Measurements from ENCODE around the gene DDX54.

The DDX54 gene

DNA sequence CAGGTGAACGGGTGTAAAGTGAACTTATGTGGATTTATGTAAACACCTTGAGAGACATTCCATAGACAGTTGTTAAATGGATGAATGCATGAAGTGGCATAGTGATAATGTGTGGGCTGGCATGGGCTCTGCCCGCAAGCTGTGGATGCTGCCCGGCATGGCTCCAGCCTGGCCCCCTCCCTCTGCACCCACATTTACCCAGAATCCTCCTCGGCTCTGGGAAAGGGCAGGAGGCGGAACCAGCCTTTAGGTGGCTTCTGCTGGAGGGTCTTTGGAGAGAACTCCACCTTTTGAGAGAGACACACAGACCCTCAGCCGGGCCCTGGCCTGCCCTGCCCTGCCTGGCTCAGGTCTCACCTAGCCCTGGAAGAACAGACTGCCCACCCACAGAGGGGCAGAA is 68.4 kb downstream of the DDX54 start:
- FAIRE-seq: no peak

DNA sequence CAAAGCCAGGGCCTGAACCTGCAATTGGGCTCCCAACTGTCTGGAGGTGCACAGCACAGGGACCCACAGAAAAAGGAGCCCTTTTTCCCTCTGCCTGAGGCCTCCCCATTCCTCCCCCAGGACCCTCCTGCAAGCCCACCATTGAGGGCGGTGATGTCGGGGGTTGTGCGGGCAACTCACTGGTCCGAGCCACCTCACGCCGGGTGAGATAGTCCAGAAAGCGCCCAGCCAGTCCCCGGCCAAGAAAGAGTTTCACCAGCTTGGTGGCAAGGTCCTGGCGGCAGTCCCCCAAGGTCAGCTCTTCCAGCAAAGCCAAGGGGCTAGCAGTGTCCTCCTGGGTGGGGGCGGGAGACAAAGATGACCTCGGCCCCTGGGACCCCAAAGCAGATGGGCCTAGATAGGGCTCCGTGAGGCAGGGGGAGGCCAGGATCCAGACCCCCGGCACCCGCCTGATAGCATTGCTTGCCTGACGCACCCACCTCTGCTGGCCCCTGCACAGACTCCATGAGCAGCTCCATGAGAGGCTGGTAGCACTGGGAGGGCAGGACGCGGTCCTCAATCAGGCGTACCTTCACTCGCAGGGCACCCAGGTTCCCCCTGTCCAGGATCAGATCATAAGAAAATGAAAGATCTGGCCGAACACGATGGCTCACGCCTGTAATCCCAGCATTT is 69.7 kb downstream of the DDX54 start:
- FAIRE-seq: no peak

DNA sequence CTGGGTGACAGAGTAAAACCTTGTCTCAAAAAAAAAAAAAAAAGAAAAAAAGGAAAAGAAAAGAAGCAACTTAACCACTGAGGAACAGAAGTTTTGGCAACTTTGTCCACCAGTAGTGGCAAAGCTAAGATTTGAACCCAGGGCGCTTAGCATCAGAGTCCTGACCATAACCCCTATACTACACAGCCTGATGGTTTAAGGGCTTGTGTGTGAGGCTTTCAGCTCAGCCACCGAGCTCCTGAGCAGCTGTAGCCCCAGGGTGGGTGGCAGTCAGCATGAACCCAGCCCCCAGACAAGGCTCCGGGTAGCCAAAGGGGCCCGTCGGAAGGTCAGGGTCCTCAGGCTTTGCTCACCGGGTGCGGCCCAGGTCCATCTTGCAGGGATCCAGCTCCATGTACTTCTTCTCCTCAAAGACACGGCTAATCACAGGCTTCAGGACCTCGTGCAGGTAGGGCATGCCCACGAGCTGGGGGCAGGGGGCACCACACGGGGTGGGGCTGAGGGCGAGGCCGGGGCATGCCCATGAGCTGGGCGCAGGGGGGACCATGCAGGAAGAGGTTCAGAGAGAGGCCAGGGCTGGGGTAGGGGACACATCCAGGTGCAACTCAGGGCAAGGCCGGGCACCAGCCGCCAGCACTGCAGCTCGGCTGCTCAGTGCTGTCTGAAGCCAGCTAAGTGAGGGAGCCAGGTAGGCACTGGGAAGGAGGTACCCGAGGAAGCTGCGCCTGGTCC is 70.7 kb downstream of the DDX54 start:
- no peak for FAIRE-seq

DNA sequence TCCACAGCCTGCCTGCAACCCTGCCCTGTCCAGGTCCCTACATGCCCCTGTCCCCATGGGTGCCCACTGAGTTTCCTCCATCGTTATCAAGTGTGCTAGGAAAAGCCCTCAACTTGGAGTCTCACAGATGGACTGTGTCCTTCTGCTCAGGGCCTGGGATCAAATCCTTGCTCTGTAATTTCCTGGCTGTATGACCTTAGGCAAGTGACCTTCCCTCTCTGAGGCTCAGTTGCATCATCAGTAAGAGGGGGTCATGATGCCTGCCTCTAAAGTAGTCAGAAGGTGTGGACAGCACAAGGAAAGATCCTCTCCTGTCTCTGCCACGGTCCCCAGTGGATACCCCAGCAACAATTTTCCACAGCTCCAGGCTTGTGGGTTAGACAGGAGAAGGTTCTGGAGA is 71.9 kb downstream of the DDX54 start:
- no peak for FAIRE-seq

DNA sequence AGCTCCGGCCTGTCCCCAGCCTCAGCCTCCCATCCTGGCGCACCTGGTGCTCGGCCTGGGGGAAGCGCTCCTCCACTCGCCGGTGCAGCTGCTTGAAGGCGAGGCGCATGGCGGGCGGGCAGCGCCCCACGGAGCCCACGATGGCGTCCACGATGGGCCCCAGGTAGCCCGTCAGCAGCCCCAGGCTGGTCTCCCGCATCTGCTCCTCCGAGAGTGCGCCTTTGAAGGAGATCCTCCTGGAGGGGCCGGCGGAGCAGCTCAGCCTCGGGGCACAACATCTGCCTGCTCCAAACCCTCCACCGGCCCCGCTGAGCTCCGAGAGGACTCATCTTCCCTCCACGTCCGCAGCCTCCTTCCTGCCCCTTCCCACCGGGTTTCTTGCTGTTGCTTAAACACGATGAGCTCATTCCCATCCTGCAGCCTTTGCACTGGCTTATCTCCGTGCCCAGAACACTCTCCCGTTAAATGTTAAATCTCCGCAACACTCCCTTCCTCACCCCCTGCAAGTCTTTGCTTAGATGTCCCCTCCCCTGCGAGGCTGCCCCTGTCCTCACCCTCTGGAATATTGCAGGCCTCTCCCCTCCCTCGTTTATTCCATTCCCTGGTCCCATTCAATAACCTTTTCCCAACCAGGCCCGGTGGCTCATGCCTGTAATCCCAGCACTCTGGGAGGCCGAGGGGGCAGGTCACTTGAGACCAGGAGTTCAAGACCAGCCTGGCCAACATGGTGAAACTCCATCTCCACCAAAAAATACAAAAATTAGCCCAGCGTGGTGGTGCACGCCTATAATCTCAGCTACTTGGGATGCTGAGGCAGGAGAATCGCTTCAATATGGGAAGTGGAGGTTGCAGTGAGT is 73.0 kb downstream of the DDX54 start:
- no peak for FAIRE-seq

DNA sequence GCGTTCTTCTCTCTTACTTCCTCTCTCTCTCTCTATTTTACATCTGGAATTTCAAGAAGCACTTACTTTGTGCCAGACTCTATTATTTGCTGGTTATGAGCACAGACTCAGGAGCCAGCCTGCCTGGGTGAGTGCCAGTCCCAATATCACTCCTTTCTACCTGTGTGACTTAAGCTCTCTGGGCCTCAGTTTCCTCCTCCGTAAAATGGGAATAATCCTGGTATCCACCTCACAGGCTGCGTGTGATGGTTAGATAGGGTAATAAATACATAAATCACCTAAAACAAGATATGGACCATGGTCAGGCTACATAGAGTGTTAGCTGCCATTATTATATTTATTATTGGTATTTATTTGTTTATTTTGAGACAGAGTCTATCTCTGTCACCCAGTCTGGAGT is 74.0 kb downstream of the DDX54 start:
- no peak for FAIRE-seq

DNA sequence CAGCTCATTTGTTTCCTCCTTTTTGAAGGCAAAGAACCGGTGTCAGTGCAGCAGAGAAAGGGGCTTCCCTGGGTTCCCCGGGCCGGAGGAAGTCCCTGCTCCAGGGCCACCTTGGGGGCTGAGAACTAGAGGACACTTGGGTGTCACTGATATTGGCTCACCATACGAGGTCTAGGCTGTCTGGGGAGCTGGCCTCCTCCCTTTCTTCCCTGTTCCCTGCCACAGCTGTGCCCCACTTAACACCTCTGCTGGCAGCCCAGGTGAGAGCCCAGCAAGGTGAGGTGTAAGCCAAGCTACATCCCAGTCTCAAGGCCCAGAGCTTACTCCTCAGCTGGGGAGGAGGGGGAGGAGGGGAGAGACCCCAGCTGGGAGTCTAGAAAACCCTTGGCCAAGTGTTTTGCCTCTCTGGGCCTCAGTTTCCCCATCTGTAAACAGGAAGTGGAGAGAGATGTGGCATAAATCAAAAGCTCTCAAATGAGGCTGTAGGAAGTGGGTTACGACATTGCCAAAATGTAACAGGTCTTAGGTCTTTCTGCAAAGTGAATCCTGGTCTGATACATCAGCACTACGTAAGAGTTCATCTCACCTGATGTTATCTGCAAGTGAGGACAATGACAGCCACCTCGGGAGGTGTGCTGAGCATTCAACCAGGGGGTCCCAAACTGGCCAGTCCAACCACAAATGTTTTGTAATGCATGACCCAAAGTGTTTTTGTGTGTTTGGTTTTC is 75.2 kb downstream of the DDX54 start:
- FAIRE-seq: no peak

DNA sequence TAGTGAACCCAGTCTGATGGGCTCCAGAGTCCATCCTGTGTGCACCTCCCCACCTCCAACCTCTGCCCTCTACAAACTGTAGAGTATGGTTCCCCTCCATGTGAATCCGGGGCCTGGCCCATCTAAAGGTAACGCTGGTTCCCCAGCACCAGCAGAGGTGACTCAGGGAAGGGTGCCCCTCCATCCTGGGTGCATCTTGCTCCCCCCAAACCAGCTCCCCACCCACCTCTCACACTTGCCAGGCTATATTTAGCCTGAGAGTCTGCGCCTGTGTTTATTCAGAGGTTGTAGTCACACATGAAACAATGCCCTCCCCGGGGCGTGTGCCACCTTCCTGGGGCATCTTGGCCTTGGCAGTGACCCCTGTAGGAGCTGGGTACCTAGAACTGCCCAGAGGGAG is 75.9 kb downstream of the DDX54 start:
- FAIRE-seq: no peak

DNA sequence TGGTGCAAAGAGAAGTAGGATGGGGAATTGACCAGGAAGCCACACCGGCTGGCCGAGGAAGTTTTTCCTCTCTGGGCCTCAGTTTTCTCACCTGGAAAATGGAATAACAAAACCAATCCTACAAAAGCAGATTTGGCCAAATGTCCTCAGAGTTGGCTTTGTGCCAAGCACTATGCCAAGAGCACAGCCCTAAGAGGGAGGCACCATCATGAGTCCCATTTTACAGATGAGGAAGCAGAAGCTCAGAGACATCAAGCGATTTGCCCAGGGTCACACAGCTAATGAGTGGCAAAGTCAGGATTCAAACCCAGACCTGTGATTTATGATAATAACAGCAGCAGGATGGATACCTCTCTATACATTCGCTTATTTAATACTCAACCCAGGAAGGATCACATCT is 77.0 kb downstream of the DDX54 start:
- no peak for FAIRE-seq

Data from TTC549 (cell line).